OCI-LY7 (cell line): ENCODE results near the gene SGSM1.

Experiments used
- CTCF ChIP-seq: fragments of 200-600 bp; sonication (generic); conservative IDR thresholded peaks from 2 replicates; pipeline ENCODE4 v1.5.1; 2014; ENCODE audit warnings: mild to moderate bottlenecking, antibody characterized with exemption, low read length, moderate library complexity, mixed read lengths
- EZH2phosphoT487 ChIP-seq: fragments of 200-600 bp; sonication (generic); IDR thresholded peaks from 2 replicates; pipeline ENCODE4 v1.6.1; 2018; ENCODE audit warnings: low read depth, borderline replicate concordance, mild to moderate bottlenecking, mixed run types, antibody characterized with exemption, low read length, moderate library complexity, mixed read lengths

GRCh38 chr22:24951942-24952836 lies 146.2 kb downstream of the SGSM1 start, which contains the start of gene KIAA1671:
- TF ChIP-seq CTCF (no peak), EZH2phosphoT487 (no peak)
